GM12873 (cell line): ENCODE measurements around the gene FAM222A.

Experiments
- CTCF ChIP-seq: IDR thresholded peaks from 2 replicates; pipeline ENCODE4 v1.5.1; 2012; ENCODE audit warnings: low read depth, mild to moderate bottlenecking, moderate library complexity, low read length, control low read depth; ENCODE audit not compliant: insufficient read depth; ENCODE audit errors: missing control alignments

Gene FAM222A

DNA sequence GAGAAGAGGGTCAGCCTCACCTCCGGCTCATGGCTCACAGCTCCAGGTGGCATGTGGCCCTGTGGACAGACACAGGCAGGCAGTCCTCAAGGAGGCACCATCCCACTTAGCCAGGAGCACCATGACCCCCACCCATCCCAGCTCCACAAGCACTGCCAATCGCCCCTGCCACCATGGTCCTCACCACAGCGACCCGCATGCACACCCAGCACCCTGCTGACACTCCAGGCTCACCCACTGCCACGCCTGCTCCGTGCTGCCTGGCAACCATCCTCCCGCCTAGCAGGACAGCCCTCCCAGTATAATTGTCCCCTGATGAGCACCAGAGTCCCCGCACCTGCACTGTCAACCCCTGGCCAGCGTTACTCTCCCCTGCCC lies 68.7 kb downstream of the FAM222A start:
- TF ChIP-seq CTCF, result no peak

DNA sequence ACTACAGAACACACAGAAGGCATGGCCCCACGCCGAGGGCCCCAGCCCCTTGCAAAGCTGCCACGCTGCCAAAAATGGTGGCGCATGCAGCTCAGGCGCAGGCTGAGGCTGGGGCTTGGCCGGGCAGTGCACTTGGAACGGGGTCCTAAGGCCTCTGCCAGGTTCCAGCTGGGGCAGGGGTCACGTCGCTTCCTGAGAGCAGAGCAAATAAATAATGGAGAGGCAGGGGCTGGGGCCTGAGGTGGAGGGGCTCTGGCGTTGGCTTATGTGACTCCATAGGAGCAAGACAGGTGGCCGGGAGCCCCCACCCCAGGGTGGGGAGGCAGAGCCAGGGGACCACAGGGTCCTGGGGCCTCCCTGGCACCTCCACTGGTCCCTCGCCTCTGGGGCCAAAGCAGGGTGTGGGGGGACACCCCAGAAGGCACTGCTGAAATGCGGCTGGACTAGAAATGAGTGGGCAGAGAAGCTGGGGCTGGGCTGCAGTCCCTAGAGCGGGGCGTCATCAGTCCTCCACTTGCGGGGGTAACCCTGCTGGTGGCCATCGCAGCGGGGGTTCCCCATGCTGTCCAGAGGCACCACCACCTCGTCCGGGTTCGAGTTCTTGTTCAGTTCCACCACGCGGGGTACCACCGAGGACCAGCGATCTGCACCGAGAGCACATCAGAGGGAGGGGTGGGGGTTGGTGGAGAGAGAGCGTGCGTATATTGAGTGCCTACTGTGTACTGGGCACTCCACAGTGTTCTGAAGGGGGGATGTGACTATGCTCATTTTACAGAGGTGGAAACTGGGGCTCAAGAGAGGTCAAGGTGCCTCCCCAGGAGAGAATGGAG lies 69.7 kb downstream of the FAM222A start:
- TF ChIP-seq CTCF, result no peak

- no peak for TF ChIP-seq CTCF
Measured at GRCh38 chr12:109783965-109784244, 70.3 kb downstream of the FAM222A start.

GRCh38 chr12:109785854-109786253 lies 72.2 kb downstream of the FAM222A start:
- TF ChIP-seq CTCF, result no peak

GRCh38 chr12:109786799-109787198 lies 73.2 kb downstream of the FAM222A start:
- TF ChIP-seq CTCF, result no peak

GRCh38 chr12:109789526-109790048 lies 76.0 kb downstream of the FAM222A start:
- no peak for TF ChIP-seq CTCF

GRCh38 chr12:109792992-109793391 lies 79.4 kb downstream of the FAM222A start:
- no peak for TF ChIP-seq CTCF
